Calu3 (cell line): Measurements from ENCODE around the gene SHROOM4. TPM values are rescaled to one million over a fixed set of nuclear protein-coding genes. Genes with fewer than 3 reads are reported as not detected.

ENCODE experiments used
- BruUV-seq: library from RNA; stranded (reverse); fragments of 400-500 nt; replicated peaks from 2 replicates; lab custom pipeline; 2021; lab: Mats Ljungman, UMichigan
- CTCF ChIA-PET: fragments of 300-600 bp; sonication (Branson Sonifier 250); formaldehyde crosslinking; loops from one replicate; lab custom pipeline; 2022; ENCODE audit warnings: antibody characterized with exemption; lab: Charles Lee
- DNase-seq: peaks from one replicate; pipeline ENCODE4 v3.0.0; 2022
- H3K27ac Mint-ChIP-seq: one replicate; pipeline ENCODE4 v1.8.0; 2022; ENCODE audit warnings: mixed read lengths; ENCODE audit not compliant: unreplicated experiment
- H3K27me3 Mint-ChIP-seq: one replicate; pipeline ENCODE4 v1.8.0; 2022; ENCODE audit warnings: mixed read lengths; ENCODE audit not compliant: unreplicated experiment
- H3K36me3 Mint-ChIP-seq: one replicate; pipeline ENCODE4 v1.8.0; 2022; ENCODE audit warnings: mild to moderate bottlenecking, moderate library complexity, mixed read lengths; ENCODE audit not compliant: insufficient read depth, unreplicated experiment
- H3K4me1 Mint-ChIP-seq: one replicate; pipeline ENCODE4 v1.8.0; 2022; ENCODE audit warnings: mild to moderate bottlenecking, low read depth, mixed read lengths; ENCODE audit not compliant: unreplicated experiment
- H3K4me3 Mint-ChIP-seq: one replicate; pipeline ENCODE4 v1.8.0; 2022; ENCODE audit warnings: mild to moderate bottlenecking, low read depth, moderate library complexity, mixed read lengths; ENCODE audit not compliant: unreplicated experiment
- H3K9me3 Mint-ChIP-seq: one replicate; pipeline ENCODE4 v1.8.0; 2022; ENCODE audit warnings: low read depth, mixed read lengths; ENCODE audit not compliant: unreplicated experiment
- CTCF ChIP-seq: fragments of 200-600 bp; IDR thresholded peaks from one replicate; pipeline ENCODE4 v1.8.0; 2022; ENCODE audit warnings: antibody characterized with exemption; ENCODE audit not compliant: unreplicated experiment
- intact Hi-C: fragments of 100-400 bp; cut with micrococcal nuclease; formaldehyde crosslinking; loops from one replicate; pipeline ENCODE4 v1.10.0; 2022; ENCODE audit not compliant: unreplicated experiment
- total RNA-seq: library from RNA; stranded (reverse); gene quantifications from 2 replicates; pipeline ENCODE4 v1.2.3, GENCODE V29; 2022

Gene SHROOM4
- total RNA-seq, 1 experiment from 2014 or later: 3.2 TPM

- no peak for DNase-seq
- intact Hi-C loops: no loop called here
- TF ChIP-seq CTCF: no peak
- H3K4me1 Mint-ChIP-seq: peaks cover 9% of the 10 kb centered on the region
- H3K9me3 Mint-ChIP-seq: peaks cover 2% of the 10 kb centered on the region
- no peaks in the 10 kb centered on the region for H3K36me3 Mint-ChIP-seq
- no peak overlapping the region for H3K4me3 Mint-ChIP-seq
- no peaks in the 10 kb centered on the region for H3K27me3 Mint-ChIP-seq
- H3K27ac Mint-ChIP-seq: no peak overlapping the region
- no TSS peak for BruUV-seq
- CTCF ChIA-PET: no interaction called here
Measured at GRCh38 chrX:50853399-50853798, 39.4 kb upstream of the SHROOM4 start.

- H3K4me1 Mint-ChIP-seq: peaks cover 9% of the 10 kb centered on the region
- intact Hi-C loops: no loop called here
Measured at GRCh38 chrX:50852524-50852923, 38.5 kb upstream of the SHROOM4 start.

GRCh38 chrX:50842221-50842620, 28.2 kb upstream of the SHROOM4 start:
- no peak for TF ChIP-seq CTCF
- CTCF ChIA-PET: no interaction called here
- Mint-ChIP-seq H3K36me3 (no peaks in the 10 kb centered on the region), H3K4me3 (no peak overlapping the region), H3K4me1 (peaks cover 40% of the 10 kb centered on the region), H3K9me3 (no peaks in the 10 kb centered on the region), H3K27ac (no peak overlapping the region), H3K27me3 (no peaks in the 10 kb centered on the region)
- intact Hi-C loops: no loop called here
- no TSS peak for BruUV-seq
- no peak for DNase-seq

More at GRCh38 chrX:50852524-50852923, 38.5 kb upstream of the SHROOM4 start:
- Mint-ChIP-seq H3K4me3 (no peak overlapping the region), H3K27me3 (no peaks in the 10 kb centered on the region), H3K27ac (no peak overlapping the region), H3K9me3 (no peaks in the 10 kb centered on the region), H3K36me3 (no peaks in the 10 kb centered on the region)
- DNase-seq: no peak
- BruUV-seq: no TSS peak
- CTCF ChIA-PET: no interaction called here
- no peak for TF ChIP-seq CTCF

- BruUV-seq: no TSS peak
- no peak for DNase-seq
- no peaks in the 10 kb centered on the region for H3K36me3 Mint-ChIP-seq
- no peak overlapping the region for H3K27ac Mint-ChIP-seq
- no peak for TF ChIP-seq CTCF
- H3K4me3 Mint-ChIP-seq: no peak overlapping the region
- H3K4me1 Mint-ChIP-seq: peaks cover 54% of the 10 kb centered on the region
- intact Hi-C loops: loop anchor here (5.0 kb wide), 1 partner anchor 92 kb away; no protein-coding TSS in a partner anchor
- no peaks in the 10 kb centered on the region for H3K27me3 Mint-ChIP-seq
- H3K9me3 Mint-ChIP-seq: no peaks in the 10 kb centered on the region
- CTCF ChIA-PET: no interaction called here
Measured at GRCh38 chrX:50839730-50840129, 25.7 kb upstream of the SHROOM4 start.
